HL-60 (cell line): ENCODE results near the gene PLXDC2.

Experiments used
- DNase-seq, 2 experiments: peaks; one replicate each; pipeline ENCODE4 v3.0.0-alpha.2; 2010 to 2020; ENCODE audit warnings: low read depth in 1 of 2, low spot score in 1 of 2
- H3K27ac ChIP-seq: fragments of 250-450 bp; sonication (Bioruptor Pico); replicated peaks from 2 replicates; pipeline ENCODE4 v1.5.1; 2020; ENCODE audit warnings: mild to moderate bottlenecking, moderate library complexity
- H3K27me3 ChIP-seq: fragments of 250-450 bp; sonication (Bioruptor Pico); 2 replicates; pipeline ENCODE4 v1.5.1; 2021; ENCODE audit warnings: mild to moderate bottlenecking, moderate library complexity; ENCODE audit not compliant: insufficient read depth, poor library complexity, severe bottlenecking
- H3K4me3 ChIP-seq: replicated peaks from 2 replicates; pipeline ENCODE4 v1.5.1; 2011; ENCODE audit warnings: mild to moderate bottlenecking, control low read depth, low read length; ENCODE audit not compliant: insufficient read depth
- CTCF ChIP-seq: IDR thresholded peaks from one replicate; pipeline ENCODE4 v1.5.1; 2011; ENCODE audit warnings: low read length, control low read depth, inconsistent platforms; ENCODE audit not compliant: insufficient read depth
- GABPA ChIP-seq: IDR thresholded peaks from 2 replicates; pipeline ENCODE4 v1.6.1; 2012; ENCODE audit warnings: low read depth
- POLR2AphosphoS5 ChIP-seq: IDR thresholded peaks from 2 replicates; pipeline ENCODE4 v1.6.1; 2012; ENCODE audit warnings: low read depth
- REST ChIP-seq: IDR thresholded peaks from 2 replicates; pipeline ENCODE4 v1.6.1; 2012; ENCODE audit warnings: low read depth; ENCODE audit not compliant: insufficient replicate concordance
- SPI1 ChIP-seq: IDR thresholded peaks from 2 replicates; pipeline ENCODE4 v1.6.1; 2012; ENCODE audit warnings: low read depth, mild to moderate bottlenecking, borderline replicate concordance

The PLXDC2 gene

DNA sequence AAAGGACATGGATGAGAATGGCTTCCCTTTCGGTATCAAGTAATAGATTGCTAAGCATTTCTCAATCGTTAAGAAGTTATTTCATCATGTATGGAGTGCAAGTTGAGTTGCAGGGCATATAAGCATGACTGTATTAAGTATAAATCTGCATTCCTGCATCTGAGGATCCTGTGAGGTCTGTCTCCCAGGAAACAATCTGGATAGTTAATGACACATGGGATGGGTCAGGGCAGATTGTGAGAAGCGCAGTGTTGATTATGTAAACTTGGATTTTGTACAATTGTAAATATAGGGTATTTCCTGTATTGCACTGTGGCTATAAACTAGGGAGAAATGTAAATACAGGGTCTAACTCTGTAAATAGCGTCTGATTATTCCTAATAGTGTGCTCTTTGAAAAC lies 102.6 kb downstream of the PLXDC2 start:
- no peak for DNase-seq
- no peak for TF ChIP-seq GABPA
- no peak for TF ChIP-seq CTCF
- no peak for TF ChIP-seq REST
- no peak for TF ChIP-seq SPI1
- TF ChIP-seq POLR2AphosphoS5 = no peak
- Histone ChIP-seq H3K27ac (no peak overlapping the region), H3K4me3 (no peak overlapping the region), H3K27me3 (no peaks in the 10 kb centered on the region)

DNA sequence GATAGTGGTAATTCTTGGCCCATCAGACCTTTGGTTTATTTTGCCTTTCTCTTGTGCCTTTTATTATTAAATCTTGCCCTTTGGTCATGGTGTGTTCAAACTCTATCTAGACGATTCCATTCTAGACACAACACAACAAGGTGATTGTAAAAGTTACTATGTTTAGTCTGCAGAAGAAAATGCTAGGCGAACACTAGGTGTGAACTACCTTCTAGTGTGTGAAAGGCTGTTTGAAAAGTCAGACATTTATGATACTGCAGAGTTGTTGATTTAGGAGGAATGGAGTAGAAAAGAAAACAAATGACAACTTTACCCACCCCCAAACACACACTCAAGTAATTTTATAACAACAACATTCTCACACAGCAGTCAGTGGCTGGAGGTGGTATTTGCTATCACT lies 103.4 kb downstream of the PLXDC2 start:
- no peak for DNase-seq
- TF ChIP-seq CTCF (no peak), SPI1 (no peak), GABPA (no peak), POLR2AphosphoS5 (no peak), REST (no peak)

DNA sequence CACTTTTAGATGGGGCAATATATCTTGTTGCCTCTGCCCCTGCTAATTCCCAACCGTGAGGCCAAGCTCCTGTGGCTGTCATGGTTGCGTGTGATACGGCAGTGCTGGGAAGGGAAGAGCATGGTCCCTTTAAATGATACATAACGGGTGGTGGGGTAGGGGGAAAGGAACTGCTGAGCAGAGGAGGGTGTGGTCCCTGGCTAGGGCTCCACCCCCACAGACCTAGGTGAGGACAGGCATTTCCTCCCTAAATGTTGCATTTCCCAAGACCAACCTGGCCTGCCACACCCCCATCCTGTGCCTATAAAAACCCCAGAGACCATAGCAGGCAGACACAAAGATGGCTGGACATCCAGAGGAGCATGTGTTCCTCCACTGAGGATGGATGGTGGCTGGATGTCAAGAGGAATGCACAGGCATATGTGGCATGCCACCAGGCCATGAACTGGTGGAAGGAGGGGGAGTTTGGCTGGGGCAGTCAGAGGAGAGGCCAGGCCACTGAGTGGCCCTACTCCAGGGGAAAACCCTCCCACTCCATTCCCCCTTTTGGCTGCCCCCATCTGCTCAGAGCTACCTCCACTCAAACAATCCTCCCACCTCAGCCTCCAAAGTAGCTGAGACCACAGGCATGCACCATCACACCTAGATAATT lies 104.0 kb downstream of the PLXDC2 start:
- no peak for DNase-seq
- TF ChIP-seq CTCF = no peak
- no peak for TF ChIP-seq POLR2AphosphoS5
- TF ChIP-seq REST = no peak
- no peak for TF ChIP-seq GABPA
- TF ChIP-seq SPI1 = no peak
- Histone ChIP-seq H3K4me3 (no peak overlapping the region), H3K27me3 (no peaks in the 10 kb centered on the region), H3K27ac (no peak overlapping the region)

More for the DNA sequence above, 103.4 kb downstream of the PLXDC2 start:
- H3K27me3 ChIP-seq = no peaks in the 10 kb centered on the region
- no peak overlapping the region for H3K4me3 ChIP-seq
- H3K27ac ChIP-seq = no peak overlapping the region
